Hepatic stellate cell (primary cell): ENCODE results near the gene VIPR1.

ENCODE experiments used
- DNase-seq: peaks from one replicate; pipeline ENCODE4 v3.0.0; 2011; ENCODE audit warnings: low spot score

Gene VIPR1

GRCh38 chr3:42581400-42581708, 78.9 kb downstream of the VIPR1 start:
- no peak for DNase-seq

GRCh38 chr3:42581709-42582473, 79.4 kb downstream of the VIPR1 start, which contains the start of gene SEC22C:
Gene SEC22C (minus strand): TSS chr3:42581967. CDS start chr3:42569046, 12,921 bp downstream.
- DNase-seq, result peak; percentile 99

- no peak for DNase-seq
These were observed 80.1 kb downstream of the VIPR1 start for GRCh38 chr3:42582474-42583070.
